Glutamatergic neuron (in vitro differentiated cells): ENCODE results near the gene ZBTB40. TPM values are rescaled to one million over a fixed set of nuclear protein-coding genes. Genes with fewer than 3 reads are reported as not detected.
A peak's percentile ranks its signal among the peaks of the same experiment; 100 is the strongest.

Experiments
- DNase-seq: peaks from one replicate; pipeline ENCODE4 v3.0.0; 2022
- H3K27ac Mint-ChIP-seq: one replicate; pipeline ENCODE4 v1.8.0; 2020; ENCODE audit warnings: mild to moderate bottlenecking, mixed read lengths, inconsistent platforms; ENCODE audit not compliant: unreplicated experiment
- H3K27me3 Mint-ChIP-seq: one replicate; pipeline ENCODE4 v1.8.0; 2020; ENCODE audit warnings: mild to moderate bottlenecking, moderate library complexity, mixed read lengths, inconsistent platforms; ENCODE audit not compliant: unreplicated experiment
- H3K36me3 Mint-ChIP-seq: one replicate; pipeline ENCODE4 v1.8.0; 2020; ENCODE audit warnings: mild to moderate bottlenecking, mixed read lengths, inconsistent platforms; ENCODE audit not compliant: unreplicated experiment
- H3K4me1 Mint-ChIP-seq: one replicate; pipeline ENCODE4 v1.8.0; 2020; ENCODE audit warnings: mild to moderate bottlenecking, low read depth, mixed read lengths, inconsistent platforms; ENCODE audit not compliant: unreplicated experiment
- H3K4me3 Mint-ChIP-seq: one replicate; pipeline ENCODE4 v1.8.0; 2020; ENCODE audit warnings: mild to moderate bottlenecking, mixed read lengths, inconsistent platforms; ENCODE audit not compliant: unreplicated experiment
- H3K9me3 Mint-ChIP-seq: one replicate; pipeline ENCODE4 v1.8.0; 2020; ENCODE audit warnings: mild to moderate bottlenecking, moderate library complexity, mixed read lengths, inconsistent platforms; ENCODE audit not compliant: unreplicated experiment
- total RNA-seq: library from RNA; stranded (reverse); fragmentation: NEBNext Ultra II Directional; extraction: Animal tissue kit (Norgen Biotek cat#: 25700); gene quantifications from one replicate; pipeline ENCODE4 v1.2.1, GENCODE V29; 2021; ENCODE audit not compliant: unreplicated experiment
- TF ChIP-seq, protein P1 (sequence below): fragments of 200-600 bp; sonication (generic); IDR thresholded peaks from one replicate; pipeline ENCODE4 v1.5.0; 2021; ENCODE audit not compliant: partially characterized antibody, unreplicated experiment

Gene ZBTB40
- total RNA-seq, 1 donor from 2014 or later, result 25.7 TPM

DNA sequence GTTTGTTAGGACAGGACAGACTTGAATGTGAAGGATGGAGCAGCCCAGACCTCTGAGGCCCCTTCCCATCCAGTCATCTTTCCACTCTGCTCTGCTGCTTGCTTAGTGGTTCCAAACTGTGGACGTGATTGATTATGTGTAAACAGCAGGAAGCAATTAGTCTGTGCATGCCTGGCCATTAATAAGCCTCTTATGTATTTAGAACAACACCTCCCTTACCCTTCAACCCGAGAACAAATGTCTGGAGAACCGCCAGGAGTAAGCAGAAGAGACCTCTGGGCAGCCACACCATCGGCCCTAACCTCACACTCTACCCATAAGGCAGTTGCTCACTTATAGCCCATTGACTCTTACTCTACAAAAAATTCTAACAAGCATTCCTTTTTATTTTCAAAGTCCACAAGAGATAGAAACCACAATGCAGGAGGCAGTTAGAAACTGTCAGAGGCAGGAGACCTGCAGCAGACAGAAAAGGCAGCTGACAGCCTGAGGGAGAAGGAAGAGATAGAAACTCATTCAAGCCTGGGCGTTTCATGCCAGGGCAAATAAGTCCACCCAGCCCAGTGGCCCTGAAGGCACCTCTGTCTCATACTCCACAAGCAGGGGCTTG, 105.8 kb downstream of the ZBTB40 start:
- no peak for DNase-seq
- H3K27me3 Mint-ChIP-seq, result peaks cover 31% of the 10 kb centered on the region
- H3K9me3 Mint-ChIP-seq, result peaks cover 2% of the 10 kb centered on the region
- peaks cover 10% of the 10 kb centered on the region for H3K4me1 Mint-ChIP-seq
- H3K4me3 Mint-ChIP-seq, result no peak overlapping the region
- no peak overlapping the region for H3K27ac Mint-ChIP-seq
- H3K36me3 Mint-ChIP-seq, result no peaks in the 10 kb centered on the region
- TF ChIP-seq, protein P1, sequence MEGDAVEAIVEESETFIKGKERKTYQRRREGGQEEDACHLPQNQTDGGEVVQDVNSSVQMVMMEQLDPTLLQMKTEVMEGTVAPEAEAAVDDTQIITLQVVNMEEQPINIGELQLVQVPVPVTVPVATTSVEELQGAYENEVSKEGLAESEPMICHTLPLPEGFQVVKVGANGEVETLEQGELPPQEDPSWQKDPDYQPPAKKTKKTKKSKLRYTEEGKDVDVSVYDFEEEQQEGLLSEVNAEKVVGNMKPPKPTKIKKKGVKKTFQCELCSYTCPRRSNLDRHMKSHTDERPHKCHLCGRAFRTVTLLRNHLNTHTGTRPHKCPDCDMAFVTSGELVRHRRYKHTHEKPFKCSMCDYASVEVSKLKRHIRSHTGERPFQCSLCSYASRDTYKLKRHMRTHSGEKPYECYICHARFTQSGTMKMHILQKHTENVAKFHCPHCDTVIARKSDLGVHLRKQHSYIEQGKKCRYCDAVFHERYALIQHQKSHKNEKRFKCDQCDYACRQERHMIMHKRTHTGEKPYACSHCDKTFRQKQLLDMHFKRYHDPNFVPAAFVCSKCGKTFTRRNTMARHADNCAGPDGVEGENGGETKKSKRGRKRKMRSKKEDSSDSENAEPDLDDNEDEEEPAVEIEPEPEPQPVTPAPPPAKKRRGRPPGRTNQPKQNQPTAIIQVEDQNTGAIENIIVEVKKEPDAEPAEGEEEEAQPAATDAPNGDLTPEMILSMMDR, result no peak

DNA sequence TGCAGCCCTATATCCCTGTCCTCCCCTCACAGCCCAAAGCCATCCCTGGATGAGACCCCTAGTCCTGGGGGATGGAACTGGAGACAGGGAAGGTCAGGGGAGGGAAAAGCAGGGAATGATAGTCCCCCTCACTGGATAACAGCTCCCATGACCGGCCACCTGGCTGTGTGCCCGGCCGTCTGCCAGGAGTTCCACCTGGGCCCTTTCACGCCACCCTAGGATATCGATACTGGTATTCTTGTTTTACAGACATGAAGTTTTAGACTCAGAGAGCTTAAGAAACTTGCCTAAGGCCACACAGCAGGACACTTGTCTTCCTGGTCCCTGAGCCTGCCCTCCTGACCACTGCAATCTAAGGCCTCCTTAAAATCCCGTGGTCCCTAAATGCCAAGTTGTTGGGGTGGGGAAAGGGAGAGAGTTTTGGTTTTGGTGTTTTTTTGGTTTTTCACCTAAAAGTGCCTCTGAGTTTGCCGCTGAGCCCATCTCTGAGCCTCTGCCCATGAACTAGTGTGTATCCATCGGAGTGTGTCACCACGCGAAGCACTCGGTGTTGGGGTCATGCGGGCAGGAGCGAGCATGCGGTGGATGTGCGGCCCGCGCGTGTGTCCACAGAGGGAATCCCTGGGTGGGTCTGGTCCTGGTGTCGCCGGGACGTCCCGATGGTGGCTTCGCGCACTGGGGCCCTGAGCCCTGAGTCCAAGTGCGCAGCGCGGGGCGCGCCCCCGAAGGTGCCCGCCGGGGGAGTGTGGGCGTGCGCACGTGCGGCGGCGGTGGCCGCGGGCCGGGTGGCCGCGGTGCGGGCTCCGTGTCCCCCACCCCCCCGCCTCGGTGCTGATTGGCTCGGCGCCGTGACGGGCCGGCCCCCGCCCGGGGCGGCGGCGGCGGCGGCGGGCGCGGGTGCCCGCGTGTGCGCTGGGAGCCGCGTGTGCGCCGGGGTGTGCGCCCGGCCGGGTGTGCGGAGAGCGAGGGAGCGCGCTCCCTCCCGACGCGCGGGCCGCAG, 111.2 kb downstream of the ZBTB40 start, which contains the start of gene EPHA8:
EPHA8 (plus strand) TSS at position 906 of the 1,000 bp plus-strand sequence. CDS start 147 bp downstream, outside the sequence.
- TF ChIP-seq, protein P1, result no peak
- no peaks in the 10 kb centered on the region for H3K36me3 Mint-ChIP-seq
- peaks cover 33% of the 10 kb centered on the region for H3K27me3 Mint-ChIP-seq
- peaks cover 2% of the 10 kb centered on the region for H3K9me3 Mint-ChIP-seq
- H3K4me3 Mint-ChIP-seq, result peak within 1 kb of the TSS; percentile 76
- H3K27ac Mint-ChIP-seq, result no peak within 1 kb of the TSS
- no peak for DNase-seq
- H3K4me1 Mint-ChIP-seq, result peaks cover 8% of the 10 kb centered on the region

DNA sequence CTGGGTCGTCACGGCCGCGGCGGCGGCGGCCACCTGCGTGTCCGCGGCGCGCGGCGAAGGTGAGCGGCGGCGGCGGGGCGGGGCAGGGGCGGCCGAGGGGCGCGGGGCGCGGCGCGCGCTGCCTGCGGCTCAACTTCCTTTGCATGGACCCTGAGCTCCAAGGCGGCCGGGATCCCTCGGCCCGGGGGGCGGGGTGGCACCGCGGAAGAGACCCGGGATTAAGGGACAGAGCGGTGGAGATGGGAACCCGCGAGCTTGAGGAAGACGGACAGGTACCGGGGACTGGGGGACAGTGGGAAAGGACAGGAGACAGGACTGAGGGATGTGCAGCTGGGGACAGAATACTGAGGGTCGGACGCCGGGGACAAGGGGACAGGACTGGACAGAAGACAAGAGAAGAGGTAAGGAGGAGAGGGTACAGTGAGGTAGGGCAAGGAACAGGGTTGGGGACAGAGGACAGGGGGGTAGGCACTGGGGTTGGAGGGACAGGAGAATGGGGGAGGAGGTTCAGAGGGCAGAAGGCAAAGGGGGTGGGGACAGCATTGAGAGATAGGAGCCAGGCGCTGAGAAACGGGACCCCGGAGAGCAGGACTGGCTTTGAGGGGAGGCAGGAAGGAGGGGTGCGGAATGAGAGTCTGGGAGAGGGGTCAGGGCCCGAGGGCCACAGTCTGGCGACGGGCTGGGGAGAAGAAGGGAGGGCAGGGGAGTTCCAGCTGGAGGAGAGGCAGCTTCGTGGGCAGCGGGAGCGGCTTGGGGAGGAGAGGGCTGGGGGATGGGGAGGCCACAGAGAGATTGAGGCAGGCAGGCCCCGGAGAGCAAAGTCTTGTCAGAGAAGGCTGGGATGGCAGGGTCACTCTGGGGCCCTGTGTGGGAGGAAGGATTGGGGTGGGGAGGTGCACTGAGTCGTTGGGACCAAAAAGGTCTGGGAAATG, 112.3 kb downstream of the ZBTB40 start:
- no peak for DNase-seq
- Mint-ChIP-seq H3K27ac (no peak overlapping the region), H3K27me3 (peaks cover 33% of the 10 kb centered on the region), H3K36me3 (no peaks in the 10 kb centered on the region), H3K9me3 (peaks cover 3% of the 10 kb centered on the region), H3K4me3 (peak overlapping the region; percentile 76), H3K4me1 (peaks cover 8% of the 10 kb centered on the region)
- TF ChIP-seq, protein P1, result no peak

DNA sequence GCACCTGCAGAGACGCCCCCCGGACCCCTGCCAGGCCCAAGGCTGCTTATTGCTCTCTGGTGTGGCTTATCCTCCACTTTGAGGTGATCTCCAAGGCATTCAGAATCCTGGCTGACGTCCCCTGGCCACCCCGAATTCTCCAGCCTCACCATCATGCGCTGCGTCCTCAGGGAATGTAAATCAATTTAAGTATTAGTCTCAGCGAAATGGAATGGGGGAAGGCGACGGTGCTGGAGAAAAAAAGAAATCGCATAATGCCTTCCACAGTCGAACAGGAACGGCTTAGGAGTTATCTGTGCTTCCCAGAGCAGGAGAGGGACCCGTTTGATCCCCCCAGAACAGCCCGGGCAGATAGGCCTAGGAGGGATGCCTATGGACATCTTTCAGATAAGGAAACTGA, 114.5 kb downstream of the ZBTB40 start:
- H3K4me1 Mint-ChIP-seq, result peaks cover 10% of the 10 kb centered on the region
- no peak overlapping the region for H3K27ac Mint-ChIP-seq
- TF ChIP-seq, protein P1, result no peak
- no peak for DNase-seq
- H3K9me3 Mint-ChIP-seq, result peaks cover 2% of the 10 kb centered on the region
- peaks cover 23% of the 10 kb centered on the region for H3K27me3 Mint-ChIP-seq
- no peak overlapping the region for H3K4me3 Mint-ChIP-seq
- H3K36me3 Mint-ChIP-seq, result no peaks in the 10 kb centered on the region
